Stimulated activated CD8-positive, alpha-beta memory T cell treated with anti-CD3 and anti-CD28 coated beads, Interleukin-7, amount 100 ng/mL, for 48 hours (primary cell): ENCODE results near the gene NOXA1.
A peak's percentile ranks its signal among the peaks of the same experiment; 100 is the strongest.

ENCODE experiments used
- DNase-seq, 2 donors: peaks; one replicate each; pipeline ENCODE4 v3.0.0-alpha.2; 2020; ENCODE audit warnings: low read depth in 1 of 2; ENCODE audit errors: extremely low read depth in 1 of 2

Gene NOXA1

DNA sequence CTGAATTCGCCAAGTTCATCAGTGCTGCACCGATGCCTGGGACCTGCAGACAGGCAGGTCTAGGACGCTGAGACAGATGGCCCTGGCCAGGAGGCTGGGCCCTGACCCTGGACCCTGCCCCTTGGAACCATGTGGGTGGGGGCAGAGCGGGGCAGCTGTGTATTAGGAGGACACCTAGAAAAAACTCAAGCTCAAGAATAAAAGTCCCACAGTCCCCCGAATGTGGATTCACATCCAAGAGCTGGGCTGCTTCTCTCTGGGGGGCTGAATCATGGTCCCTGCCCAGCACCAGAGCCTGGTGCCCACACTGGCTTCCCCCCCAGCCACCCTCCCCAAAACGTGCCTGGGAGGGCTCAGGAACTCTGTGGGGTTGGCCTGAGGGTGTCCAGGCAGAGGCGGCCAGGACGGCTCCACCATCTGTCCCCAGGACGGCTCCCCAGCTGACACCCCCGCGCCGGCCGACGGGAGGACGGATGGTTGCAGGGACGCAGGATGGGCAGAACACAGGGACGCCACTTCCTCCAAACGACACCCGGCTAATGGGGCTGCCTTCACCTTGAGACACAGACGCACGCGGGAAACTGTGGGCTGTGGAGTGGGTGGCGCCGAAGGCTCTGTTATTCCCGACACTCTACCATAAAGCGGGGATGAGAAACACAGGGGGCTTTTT is 35.2 kb upstream of the NOXA1 start:
- DNase-seq, result no peak

DNA sequence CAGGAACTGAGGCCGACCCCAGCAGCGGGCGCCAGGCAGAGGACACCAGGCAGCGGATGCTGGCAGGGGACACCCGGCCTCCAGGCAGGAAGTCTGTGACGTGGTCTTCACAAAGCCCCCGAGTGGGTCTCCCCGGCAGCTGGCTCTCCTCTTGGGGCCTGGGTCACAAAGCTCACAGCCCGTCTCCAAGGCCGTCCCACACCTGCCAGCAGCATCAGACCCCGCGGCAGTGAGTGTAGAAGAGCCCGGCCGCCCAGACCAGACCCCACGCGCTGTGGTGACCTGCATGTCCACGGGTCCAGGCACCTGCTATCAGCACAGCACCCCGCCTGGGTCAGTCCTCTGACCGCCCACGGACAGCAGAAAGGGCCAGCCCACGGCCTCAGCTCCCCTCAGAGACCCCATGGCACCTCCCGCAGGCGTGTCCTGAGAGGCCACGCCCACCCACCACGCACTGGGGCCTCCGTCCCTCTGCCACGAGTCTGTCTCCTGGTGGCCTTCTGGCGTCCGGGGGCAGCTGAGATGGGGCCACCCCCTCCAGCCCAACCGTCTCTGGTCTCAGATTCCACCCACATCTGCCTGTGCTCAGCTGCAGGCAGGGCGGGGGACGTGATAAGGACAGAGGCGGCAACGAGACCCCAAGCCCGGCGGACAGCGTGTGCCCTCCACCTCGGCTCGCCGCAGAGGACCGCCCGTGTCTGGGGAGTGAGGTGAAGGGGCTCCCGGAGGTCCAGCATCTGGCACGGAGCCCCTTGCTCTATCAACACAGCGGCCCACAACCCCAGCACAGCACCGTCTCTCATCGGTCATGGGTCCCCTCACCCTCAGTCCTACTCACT is 34.4 kb upstream of the NOXA1 start:
- no peak for DNase-seq

- DNase-seq, result no peak
Measured at GRCh38 chr9:137389428-137389746, 33.8 kb upstream of the NOXA1 start.

- no peak for DNase-seq
Measured at GRCh38 chr9:137390553-137391410, 32.4 kb upstream of the NOXA1 start.

DNA sequence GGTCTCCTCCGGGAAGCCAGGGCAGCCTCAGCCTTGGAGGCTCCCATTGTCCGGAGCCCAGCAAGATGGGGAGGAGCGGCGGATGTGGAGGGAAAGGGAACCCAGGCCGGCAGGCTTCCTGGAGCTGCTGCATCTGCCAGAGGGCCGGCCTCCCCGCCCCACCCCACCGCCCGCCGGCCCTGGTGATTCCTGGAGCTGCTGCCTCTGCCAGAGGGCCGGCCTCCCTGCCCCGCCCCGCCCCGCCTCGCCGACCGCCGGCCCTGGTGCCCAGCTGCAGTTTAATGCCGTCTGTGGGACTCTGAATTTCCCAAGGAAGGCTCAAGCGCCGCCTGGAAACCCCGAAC is 31.8 kb upstream of the NOXA1 start:
- no peak for DNase-seq

GRCh38 chr9:137392232-137393007 is 30.8 kb upstream of the NOXA1 start:
- no peak for DNase-seq

GRCh38 chr9:137393176-137394150 is 29.7 kb upstream of the NOXA1 start:
- no peak for DNase-seq

GRCh38 chr9:137394866-137395665 is 28.1 kb upstream of the NOXA1 start:
- DNase-seq, result no peak

DNA sequence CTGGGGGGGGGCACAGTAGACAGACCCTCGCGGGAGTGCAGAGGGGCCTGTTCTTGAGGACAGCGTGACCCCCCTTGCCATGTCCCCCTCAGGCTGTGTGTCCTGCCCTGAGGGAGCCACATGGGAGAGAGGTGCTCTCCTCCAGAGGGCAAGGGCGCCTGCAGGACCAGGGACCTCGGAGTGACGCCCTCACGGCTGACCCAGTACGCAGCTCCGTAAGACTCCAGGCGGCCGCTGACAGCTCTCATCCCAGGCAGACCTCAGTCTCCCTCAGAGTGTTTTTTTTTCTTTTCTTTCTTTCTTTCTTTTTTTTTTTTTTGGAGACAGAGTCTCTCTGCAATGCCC is 27.6 kb upstream of the NOXA1 start:
- no peak for DNase-seq

DNA sequence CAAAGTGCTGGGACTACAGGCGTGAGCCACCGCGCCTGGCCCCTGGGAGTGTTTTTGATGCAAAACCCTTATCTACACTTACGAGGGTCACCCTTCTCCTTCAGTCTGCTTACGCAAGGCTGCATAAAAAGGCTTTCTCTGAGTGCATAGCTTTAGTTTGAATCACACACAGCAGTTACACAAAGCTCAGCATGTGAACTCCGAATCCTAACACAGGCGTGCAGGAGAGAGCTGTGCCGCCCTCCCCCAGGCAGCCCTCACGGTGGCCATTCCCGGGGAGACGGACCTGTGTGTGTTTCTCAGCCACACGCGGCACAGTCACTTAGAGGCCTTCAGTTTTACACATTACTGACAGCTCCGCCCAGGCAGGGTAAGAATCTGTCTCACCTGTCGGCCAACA is 27.0 kb upstream of the NOXA1 start:
- DNase-seq, result no peak

DNA sequence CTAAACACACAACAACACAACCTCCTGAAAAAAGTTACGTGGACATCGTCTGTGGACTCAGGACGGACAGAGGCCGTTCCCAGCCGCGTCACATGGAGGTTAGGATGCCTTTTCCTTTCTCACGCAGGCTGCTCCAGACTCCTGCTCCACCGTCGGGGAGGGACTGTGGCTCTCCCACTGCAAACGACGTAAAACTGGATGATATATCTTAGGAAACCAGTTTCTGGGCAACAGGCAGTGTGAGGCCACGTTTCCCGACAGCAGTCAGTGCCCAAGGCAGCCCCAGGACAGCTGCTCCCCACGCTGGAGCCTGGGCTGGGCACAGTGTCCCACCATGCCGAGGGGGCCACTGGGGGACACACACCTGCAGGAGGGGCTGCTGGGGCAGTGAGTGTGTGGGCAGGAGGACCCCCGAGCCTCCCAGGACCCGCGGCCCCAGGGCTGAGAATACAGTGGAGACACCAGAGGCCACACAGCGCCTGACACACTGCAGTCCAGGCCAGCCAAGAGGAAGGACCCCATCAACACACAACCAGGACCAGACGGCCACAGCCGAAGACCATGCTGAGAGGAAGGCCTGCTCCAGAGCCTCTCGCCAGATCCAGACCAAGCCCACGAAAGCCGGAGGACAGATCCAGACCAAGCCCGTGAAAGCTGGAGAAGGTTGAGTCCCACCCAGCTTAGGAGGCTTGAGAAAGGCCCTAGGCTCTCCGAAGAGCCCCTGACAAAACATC is 26.4 kb upstream of the NOXA1 start:
- DNase-seq, result no peak

- DNase-seq, result peak in 1 of 2 donors; percentile 42
Measured at GRCh38 chr9:137397675-137398423, 25.3 kb upstream of the NOXA1 start.

GRCh38 chr9:137398561-137399468 is 24.4 kb upstream of the NOXA1 start:
- DNase-seq, result no peak

DNA sequence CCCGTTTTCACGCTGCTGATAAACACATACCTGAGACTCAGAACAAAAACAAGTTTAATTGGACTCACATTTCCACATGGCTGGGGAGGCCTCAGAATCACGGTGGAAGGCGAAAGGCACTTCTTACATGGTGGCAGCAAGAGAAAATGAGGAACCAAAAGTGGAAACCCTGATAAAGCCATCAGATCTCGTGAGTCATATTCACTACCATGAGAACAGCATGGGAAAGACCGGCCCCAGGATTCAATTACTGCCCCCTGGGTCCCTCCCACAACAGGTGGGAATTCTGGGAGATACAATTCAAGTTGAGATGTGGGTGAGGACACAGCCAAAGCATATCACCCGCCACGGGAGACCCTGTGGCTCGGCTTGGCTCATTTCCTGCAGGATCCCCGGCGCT is 20.4 kb upstream of the NOXA1 start:
- DNase-seq, result no peak

- DNase-seq, result no peak
Measured at GRCh38 chr9:137403269-137403668, 19.9 kb upstream of the NOXA1 start.

GRCh38 chr9:137404961-137405567 is 18.1 kb upstream of the NOXA1 start:
- DNase-seq, result no peak
